KMS-11 (cell line): ENCODE measurements around the gene PKN1.

Experiments
- H2AFZ ChIP-seq: fragments of 200-600 bp; sonication (generic); 2 replicates; pipeline ENCODE4 v1.6.1; 2016; ENCODE audit warnings: antibody characterized with exemption, mixed run types, low read depth
- H3K27ac ChIP-seq: fragments of 200-600 bp; sonication (generic); 2 replicates; pipeline ENCODE4 v1.6.1; 2016; ENCODE audit warnings: mild to moderate bottlenecking, mixed run types
- H3K27me3 ChIP-seq: fragments of 200-600 bp; sonication (generic); 2 replicates; pipeline ENCODE4 v1.6.1; 2017; ENCODE audit warnings: mild to moderate bottlenecking, low read depth, mixed run types, moderate library complexity; ENCODE audit not compliant: insufficient read depth
- H3K36me3 ChIP-seq: fragments of 200-600 bp; sonication (generic); 2 replicates; pipeline ENCODE4 v1.6.1; 2017; ENCODE audit warnings: mild to moderate bottlenecking, mixed run types; ENCODE audit not compliant: insufficient read depth
- H3K4me1 ChIP-seq: fragments of 200-600 bp; sonication (generic); 2 replicates; pipeline ENCODE4 v1.6.1; 2016; ENCODE audit warnings: mild to moderate bottlenecking, low read depth, mixed run types; ENCODE audit not compliant: poor library complexity, severe bottlenecking
- H3K4me2 ChIP-seq: fragments of 200-600 bp; sonication (generic); 2 replicates; pipeline ENCODE4 v1.7.0; 2016; ENCODE audit warnings: mild to moderate bottlenecking, mixed run types
- H3K4me3 ChIP-seq: fragments of 200-600 bp; sonication (generic); IDR thresholded peaks from 2 replicates; pipeline ENCODE4 v1.6.1; 2017; ENCODE audit warnings: low read depth, low read length, mixed read lengths; ENCODE audit not compliant: insufficient read depth
- H3K79me2 ChIP-seq: fragments of 200-600 bp; sonication (generic); 2 replicates; pipeline ENCODE4 v1.6.1; 2016; ENCODE audit warnings: low read depth, mixed run types; ENCODE audit not compliant: insufficient read depth
- H3K9ac ChIP-seq: fragments of 200-600 bp; sonication (generic); 2 replicates; pipeline ENCODE4 v1.6.1; 2016; ENCODE audit warnings: mild to moderate bottlenecking, mixed run types
- H4K20me1 ChIP-seq: fragments of 200-600 bp; sonication (generic); 2 replicates; pipeline ENCODE4 v1.6.1; 2016; ENCODE audit warnings: mild to moderate bottlenecking, mixed run types; ENCODE audit not compliant: insufficient read depth
- CTCF ChIP-seq: fragments of 200-600 bp; sonication (generic); conservative IDR thresholded peaks from 2 replicates; pipeline ENCODE4 v1.6.1; 2017; ENCODE audit warnings: low read depth, mild to moderate bottlenecking, antibody characterized with exemption, low read length, moderate library complexity, mixed read lengths

The PKN1 gene

GRCh38 chr19:14391156-14391821, 41.8 kb upstream of the PKN1 start:
- Histone ChIP-seq H3K4me1 (no peaks in the 10 kb centered on the region), H3K36me3 (no peaks in the 10 kb centered on the region), H4K20me1 (no peaks in the 10 kb centered on the region), H2AFZ (no peak overlapping the region), H3K4me3 (no peak overlapping the region), H3K27me3 (no peaks in the 10 kb centered on the region), H3K27ac (no peak overlapping the region), H3K9ac (no peak overlapping the region), H3K79me2 (no peaks in the 10 kb centered on the region), H3K4me2 (no peak overlapping the region)
- TF ChIP-seq CTCF, result no peak

- TF ChIP-seq CTCF, result no peak
- Histone ChIP-seq H3K27me3 (no peaks in the 10 kb centered on the region), H3K9ac (no peak overlapping the region), H3K79me2 (no peaks in the 10 kb centered on the region), H3K27ac (no peak overlapping the region), H2AFZ (no peak overlapping the region), H3K36me3 (no peaks in the 10 kb centered on the region), H3K4me3 (no peak overlapping the region), H3K4me1 (no peaks in the 10 kb centered on the region), H4K20me1 (no peaks in the 10 kb centered on the region), H3K4me2 (no peak overlapping the region)
Measured at GRCh38 chr19:14393329-14393728, 39.8 kb upstream of the PKN1 start.

GRCh38 chr19:14394167-14394566, 38.9 kb upstream of the PKN1 start:
- Histone ChIP-seq H4K20me1 (no peaks in the 10 kb centered on the region), H2AFZ (no peak overlapping the region), H3K9ac (no peak overlapping the region), H3K4me2 (no peak overlapping the region), H3K36me3 (no peaks in the 10 kb centered on the region), H3K4me3 (no peak overlapping the region), H3K4me1 (no peaks in the 10 kb centered on the region), H3K27me3 (no peaks in the 10 kb centered on the region), H3K27ac (no peak overlapping the region), H3K79me2 (no peaks in the 10 kb centered on the region)
- TF ChIP-seq CTCF, result no peak

DNA sequence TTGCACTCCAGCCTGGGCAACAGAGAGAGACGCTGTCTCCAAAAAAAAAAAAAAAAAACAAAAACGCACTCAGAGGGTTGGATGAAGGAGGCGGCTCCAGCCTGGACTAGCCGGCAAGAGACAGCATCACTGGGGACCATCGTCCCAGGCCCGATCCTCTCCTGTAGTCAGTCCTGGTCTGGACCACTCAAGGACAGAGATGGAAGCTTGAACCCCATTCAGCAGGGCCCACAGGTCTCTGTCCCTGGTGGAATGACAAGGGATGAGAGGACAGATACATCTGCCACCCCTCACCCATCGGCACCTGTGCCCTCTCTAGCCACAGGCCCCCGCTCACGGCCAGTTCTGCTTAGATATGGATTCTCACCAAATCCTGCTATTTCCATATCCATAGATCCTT, 37.8 kb upstream of the PKN1 start:
- TF ChIP-seq CTCF, result no peak
- Histone ChIP-seq H3K27ac (no peak overlapping the region), H3K36me3 (no peaks in the 10 kb centered on the region)

More for the DNA sequence above, 37.8 kb upstream of the PKN1 start:
- Histone ChIP-seq H3K4me1 (no peaks in the 10 kb centered on the region), H3K27me3 (no peaks in the 10 kb centered on the region), H2AFZ (no peak overlapping the region), H3K4me2 (no peak overlapping the region), H4K20me1 (no peaks in the 10 kb centered on the region), H3K9ac (no peak overlapping the region), H3K79me2 (no peaks in the 10 kb centered on the region), H3K4me3 (no peak overlapping the region)
